Measurements from ENCODE around the gene TMPRSS5.

The TMPRSS5 gene

DNA sequence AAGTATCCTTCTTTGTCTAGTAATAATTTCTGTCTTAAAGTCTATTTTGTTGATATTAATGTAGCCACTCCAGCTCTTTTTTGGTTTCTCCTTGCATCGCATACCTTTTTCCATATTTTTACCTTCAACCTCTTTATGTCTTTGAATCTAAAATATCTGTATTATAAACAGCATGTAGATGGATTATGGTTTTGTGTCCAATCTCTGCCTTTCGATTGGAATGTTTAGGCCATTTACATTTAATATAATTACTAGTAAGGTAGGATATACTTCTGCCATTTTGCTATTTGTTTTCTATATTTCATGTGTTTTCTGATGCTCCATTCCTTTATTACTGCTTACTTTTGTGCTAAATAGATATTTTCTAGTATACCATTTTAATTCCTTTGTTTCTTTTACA is 39.5 kb downstream of the TMPRSS5 start:
- DNase-seq = no peak

DNA sequence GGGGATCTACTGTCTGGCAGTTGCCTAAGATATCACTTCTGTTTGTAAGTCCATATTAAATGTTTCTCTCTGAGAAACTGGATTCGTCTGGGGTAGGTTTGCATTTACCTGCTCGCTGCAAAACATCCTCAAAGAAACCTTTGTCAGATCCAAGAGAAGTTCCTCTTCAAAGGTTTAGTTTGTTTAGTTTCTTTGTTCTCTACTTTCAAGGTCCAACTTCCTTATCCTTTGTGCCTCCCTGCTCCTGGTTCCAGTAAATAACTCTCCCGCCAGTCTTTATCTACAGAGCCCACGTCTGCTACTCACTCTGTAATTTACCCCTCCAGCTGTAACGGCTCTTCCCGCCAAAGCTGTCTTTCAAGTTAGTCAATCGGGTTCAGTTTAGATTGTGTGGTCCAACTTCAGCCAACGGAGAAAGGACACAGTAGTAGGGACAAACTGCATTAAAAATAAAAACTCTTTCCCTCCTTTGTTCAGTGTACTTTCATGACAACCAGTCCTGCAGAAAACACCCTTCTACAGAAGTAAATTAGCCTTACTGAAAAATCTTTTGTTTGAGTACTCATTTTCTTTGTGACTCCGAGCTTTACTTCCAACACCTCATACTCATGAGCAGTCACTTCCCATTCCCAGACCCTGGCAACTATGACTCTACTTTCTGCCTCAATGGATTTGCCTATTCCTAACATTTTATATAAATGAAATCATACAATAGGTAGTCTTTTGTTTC is 41.0 kb downstream of the TMPRSS5 start:
- no peak for DNase-seq

DNA sequence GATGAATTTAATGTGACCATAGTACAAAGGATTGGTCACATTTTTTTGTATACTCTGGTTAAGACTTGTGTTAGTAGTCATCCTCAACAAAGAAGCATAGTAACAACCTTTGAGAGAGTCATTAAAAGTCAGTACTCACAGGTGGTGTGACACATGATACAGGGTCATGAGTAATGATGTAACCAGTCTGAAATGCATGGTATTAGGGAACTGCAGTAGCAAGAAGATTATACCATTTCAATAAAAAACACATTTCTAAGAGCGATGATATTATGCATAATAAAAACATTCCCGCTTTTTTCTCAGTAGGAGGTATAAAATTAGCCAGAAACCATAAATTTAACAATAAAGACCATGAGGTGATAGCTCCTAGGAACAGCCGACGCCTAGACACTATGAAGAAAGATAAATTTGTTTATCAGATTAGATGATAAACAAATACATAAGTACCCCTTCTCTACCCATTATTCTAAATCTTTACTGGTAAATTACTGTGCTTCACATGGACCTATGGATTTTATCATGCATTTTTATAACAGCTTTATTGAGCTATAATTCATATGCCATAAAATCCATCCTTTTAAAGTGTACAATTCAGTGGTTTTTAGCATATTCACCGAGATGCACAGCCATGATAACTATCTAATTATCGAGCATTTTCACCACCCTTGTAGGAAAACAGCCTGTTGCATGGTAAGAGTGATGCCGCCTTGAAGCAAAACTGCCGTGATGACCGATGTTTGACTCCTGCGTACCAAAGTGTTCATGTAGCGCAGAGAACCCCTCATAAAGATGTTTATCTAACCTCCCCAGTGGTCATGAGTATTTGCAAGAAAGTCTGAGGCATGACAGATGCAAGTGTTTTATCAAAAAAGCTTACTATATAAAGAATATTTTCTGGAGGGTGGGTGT is 41.8 kb downstream of the TMPRSS5 start:
- DNase-seq = no peak

DNA sequence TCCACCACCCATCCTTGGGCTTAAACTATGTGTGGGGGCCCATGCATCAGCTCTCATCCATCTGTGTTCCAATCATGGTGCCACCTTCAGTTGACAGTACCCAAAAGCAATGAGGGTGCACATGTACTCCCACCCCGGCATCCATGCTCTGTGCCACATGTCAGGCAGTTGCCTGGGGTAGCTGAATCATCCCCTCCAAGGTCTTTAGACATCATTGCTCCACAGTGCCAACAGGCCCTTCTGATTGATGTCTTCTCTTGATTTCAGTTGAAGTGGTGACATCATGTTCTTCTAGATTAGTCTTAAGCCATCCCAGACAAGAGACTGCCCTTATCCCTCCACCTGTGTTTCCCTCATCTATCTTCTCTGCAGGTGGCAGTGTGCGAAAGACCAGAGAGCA is 42.5 kb downstream of the TMPRSS5 start:
- DNase-seq = no peak

- no peak for DNase-seq
Measured at GRCh38 chr11:113655771-113656170, 50.3 kb downstream of the TMPRSS5 start.

GRCh38 chr11:113651023-113651422 is 55.1 kb downstream of the TMPRSS5 start:
- DNase-seq = no peak

DNA sequence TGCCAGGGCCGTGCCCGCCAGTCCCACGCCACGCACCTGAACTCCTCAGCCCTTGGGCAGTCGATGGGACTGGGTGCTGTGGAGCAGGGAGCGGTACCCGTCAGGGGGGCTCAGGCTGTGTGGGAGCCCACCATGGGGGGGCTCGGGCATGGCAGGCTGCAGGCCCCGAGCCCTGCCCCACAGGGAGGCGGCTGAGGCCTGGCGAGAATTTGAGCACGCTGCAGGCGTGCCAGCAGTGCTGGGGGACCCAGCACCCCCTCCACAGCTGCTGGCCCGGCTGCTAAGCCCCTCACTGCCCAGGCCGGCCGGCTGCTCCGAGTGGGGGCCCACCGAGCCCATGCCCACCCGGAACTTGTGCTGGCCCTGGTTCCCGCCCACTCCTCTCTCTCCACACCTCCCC is 56.8 kb downstream of the TMPRSS5 start:
- DNase-seq = no peak

DNA sequence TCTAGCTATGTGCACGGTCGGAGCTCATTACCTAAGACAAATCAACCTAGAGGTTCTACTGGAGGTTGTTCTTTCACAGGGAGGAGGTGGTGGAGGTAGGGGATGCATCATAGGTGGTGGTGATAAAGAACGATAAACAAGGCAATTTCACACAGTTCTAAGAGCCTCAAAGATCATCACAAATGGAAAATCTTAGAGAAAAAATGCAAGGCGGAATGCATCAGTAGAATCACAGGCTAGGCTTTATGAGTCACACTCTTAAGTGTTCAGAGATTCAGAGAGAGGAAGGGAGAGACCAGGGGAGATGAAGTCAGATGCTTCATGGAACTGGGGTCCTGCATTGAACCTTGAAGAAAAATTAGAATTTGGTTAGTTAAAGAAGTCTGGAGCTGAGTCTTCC is 58.3 kb downstream of the TMPRSS5 start:
- no peak for DNase-seq

DNA sequence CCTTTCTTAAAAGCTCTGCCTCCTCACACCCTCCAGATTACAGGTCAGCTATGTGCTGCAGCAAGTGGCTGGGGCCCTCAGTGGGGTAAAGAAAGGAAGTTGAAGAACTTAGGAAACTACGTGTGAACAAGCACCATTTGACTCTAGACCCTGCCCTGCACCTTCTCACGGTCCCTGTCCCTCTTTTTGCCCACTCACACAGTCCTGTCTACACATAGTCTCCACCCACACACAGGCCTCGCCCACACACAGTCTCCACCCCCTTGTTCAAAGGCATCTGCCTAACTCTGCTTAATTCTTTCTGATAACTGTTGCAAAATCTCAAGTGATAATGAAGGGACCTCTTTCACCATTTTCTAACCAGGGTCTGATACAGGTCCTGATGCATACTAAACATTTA is 59.0 kb downstream of the TMPRSS5 start:
- DNase-seq = no peak

- no peak for DNase-seq
Measured at GRCh38 chr11:113645593-113646349, 60.3 kb downstream of the TMPRSS5 start.

DNA sequence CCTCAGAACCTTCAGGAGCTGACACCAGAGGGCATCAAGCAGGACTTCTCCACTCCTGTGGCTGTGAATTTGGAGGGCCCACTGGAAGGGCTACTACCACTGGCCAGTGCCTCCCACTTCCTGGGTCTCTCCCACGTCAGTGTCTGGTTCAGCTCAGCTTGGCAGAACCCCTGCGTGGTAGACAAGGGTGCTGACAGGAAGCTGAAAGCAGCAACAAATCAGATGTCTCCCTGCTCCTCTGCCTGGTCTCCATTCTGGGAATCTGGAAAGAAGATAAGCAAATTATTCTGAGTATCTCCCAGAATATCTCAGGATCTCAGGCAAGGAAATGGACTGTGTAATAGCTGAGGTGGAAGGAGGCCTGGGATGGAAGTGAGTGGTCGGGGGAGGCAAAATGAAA is 61.5 kb downstream of the TMPRSS5 start:
- no peak for DNase-seq

DNA sequence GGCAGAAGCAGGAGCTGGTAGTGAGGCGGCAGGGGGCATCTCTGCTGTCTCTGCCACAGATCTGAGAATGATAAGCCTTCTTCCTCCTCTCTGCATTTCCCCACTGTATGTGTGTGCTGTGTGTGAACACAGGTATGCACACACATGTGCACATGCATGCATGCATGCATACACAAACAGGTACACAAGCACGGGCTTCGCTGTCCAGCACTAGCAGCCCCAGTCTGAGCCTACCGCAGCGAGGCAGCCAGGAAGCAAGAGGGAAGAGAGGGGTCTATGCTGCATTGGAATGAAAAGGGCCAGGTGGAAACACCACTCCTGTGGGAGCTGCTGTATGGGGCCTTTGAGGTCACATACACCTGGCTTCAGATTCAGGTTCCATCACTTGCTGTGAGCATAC is 62.4 kb downstream of the TMPRSS5 start:
- DNase-seq = no peak

- no peak for DNase-seq
Measured at GRCh38 chr11:113643006-113643585, 63.0 kb downstream of the TMPRSS5 start.

DNA sequence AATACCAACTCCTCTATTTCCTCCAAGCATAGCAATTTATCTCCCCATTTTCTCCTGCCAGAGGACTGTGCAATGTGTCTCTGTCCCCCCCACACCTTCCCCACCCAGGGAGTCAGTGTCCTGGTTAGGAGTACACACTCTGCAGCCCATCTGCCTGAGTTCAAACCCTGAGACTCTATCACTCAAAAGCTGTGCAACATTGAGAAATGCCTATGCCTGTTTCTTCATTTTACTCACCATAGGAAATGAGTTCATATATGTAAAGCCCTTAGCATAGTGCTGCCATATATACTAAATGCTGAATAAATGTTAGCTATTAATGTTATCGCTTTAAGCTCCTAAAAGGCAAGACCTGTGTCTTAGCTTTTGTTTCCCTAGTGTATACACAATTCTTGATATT is 64.0 kb downstream of the TMPRSS5 start:
- no peak for DNase-seq

DNA sequence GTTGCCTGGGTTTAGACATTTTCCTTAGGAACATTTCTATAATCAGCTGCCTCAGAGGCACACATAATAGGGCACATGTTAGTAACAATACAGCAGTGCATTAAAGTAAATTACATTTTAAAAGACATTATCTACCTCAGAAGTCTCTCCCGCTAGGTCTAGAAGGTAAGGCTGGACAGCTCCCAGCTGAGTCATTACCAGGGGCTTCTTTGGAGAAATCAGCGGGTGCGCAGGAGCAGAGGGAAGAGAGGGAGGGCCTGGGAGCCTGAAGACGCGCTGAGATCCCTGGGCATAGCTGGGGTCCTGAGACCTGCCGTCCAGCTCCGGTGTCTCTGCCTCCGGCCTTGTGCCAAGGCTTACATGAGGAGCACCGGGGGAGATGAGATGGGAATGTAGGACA is 67.7 kb downstream of the TMPRSS5 start:
- no peak for DNase-seq

DNA sequence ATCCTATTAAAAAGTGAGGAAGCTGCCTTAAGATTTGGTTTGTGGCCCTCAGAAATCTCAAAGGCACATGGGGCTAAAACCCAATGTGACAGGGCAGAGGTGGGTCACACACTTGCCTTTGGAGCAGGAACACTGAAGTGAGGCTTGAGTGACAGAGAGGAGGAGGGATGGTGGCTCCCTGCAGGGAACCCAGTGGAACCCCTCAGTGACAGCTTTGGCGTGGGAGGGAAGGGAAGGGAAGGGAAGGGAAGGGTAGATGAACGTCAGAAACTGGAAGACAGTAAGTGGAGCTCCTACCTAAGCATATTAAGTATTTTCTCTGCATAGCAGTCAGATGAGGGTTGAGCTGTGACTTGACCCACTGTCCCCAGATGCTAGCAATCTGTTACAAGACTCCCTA is 68.5 kb downstream of the TMPRSS5 start:
- DNase-seq = no peak
